ENCODE data around the gene GARS1.
"Not testable (repeated sequence)": the region's sequence is repeated elsewhere in the genome, so short reads cannot be mapped to it uniquely, and the experiment has no call there.

Gene GARS1

GRCh38 chr7:30594540-30595435 lies at the start of gene GARS1:
Gene GARS1, plus strand, starts transcription at chr7:30594878. Its CDS starts 44 bp downstream, at chr7:30594922.
- peak; percentile 79 for DNase-seq (ENCODE audit: low read depth)

- DNase-seq (ENCODE audit: low read depth), result peak; percentile 26
Measured at GRCh38 chr7:30545791-30546555, 48.7 kb upstream of the GARS1 start.

GRCh38 chr7:30546596-30546995 lies 48.1 kb upstream of the GARS1 start:
- no peak for DNase-seq (ENCODE audit: low read depth)

- DNase-seq (ENCODE audit: low read depth), result peak; percentile 49
Measured at GRCh38 chr7:30548845-30549244, 45.8 kb upstream of the GARS1 start.

- DNase-seq (ENCODE audit: low read depth), result no peak
Measured at GRCh38 chr7:30549931-30550493, 44.7 kb upstream of the GARS1 start.

GRCh38 chr7:30552330-30552729 lies 42.3 kb upstream of the GARS1 start:
- no peak for DNase-seq (ENCODE audit: low read depth)

GRCh38 chr7:30553141-30553540 lies 41.5 kb upstream of the GARS1 start:
- no peak for DNase-seq (ENCODE audit: low read depth)

GRCh38 chr7:30553546-30553945 lies 41.1 kb upstream of the GARS1 start:
- DNase-seq (ENCODE audit: low read depth), result no peak

GRCh38 chr7:30555525-30555924 lies 39.2 kb upstream of the GARS1 start:
- no peak for DNase-seq (ENCODE audit: low read depth)

- DNase-seq (ENCODE audit: low read depth), result no peak
Measured at GRCh38 chr7:30556840-30557239, 37.8 kb upstream of the GARS1 start.

GRCh38 chr7:30557245-30557644 lies 37.4 kb upstream of the GARS1 start:
- DNase-seq (ENCODE audit: low read depth), result no peak

GRCh38 chr7:30559611-30560010 lies 35.1 kb upstream of the GARS1 start:
- no peak for DNase-seq (ENCODE audit: low read depth)

GRCh38 chr7:30561389-30561788 lies 33.3 kb upstream of the GARS1 start:
- DNase-seq (ENCODE audit: low read depth), result no peak

- no peak for DNase-seq (ENCODE audit: low read depth)
Measured at GRCh38 chr7:30562498-30562897, 32.2 kb upstream of the GARS1 start.

GRCh38 chr7:30562909-30563308 lies 31.8 kb upstream of the GARS1 start:
- no peak for DNase-seq (ENCODE audit: low read depth)

- DNase-seq (ENCODE audit: low read depth), result no peak
Measured at GRCh38 chr7:30563326-30563942, 31.2 kb upstream of the GARS1 start.

- peak; percentile 74 for DNase-seq (ENCODE audit: low read depth)
Measured at GRCh38 chr7:30564243-30564892, 30.3 kb upstream of the GARS1 start.

- no peak for DNase-seq (ENCODE audit: low read depth)
Measured at GRCh38 chr7:30566596-30566995, 28.1 kb upstream of the GARS1 start.

- DNase-seq (ENCODE audit: low read depth), result no peak
Measured at GRCh38 chr7:30567081-30567480, 27.6 kb upstream of the GARS1 start.

- not testable (repeated sequence) for DNase-seq (ENCODE audit: low read depth)
Measured at GRCh38 chr7:30570238-30570637, 24.4 kb upstream of the GARS1 start.

- no peak for DNase-seq (ENCODE audit: low read depth)
Measured at GRCh38 chr7:30572212-30572841, 22.4 kb upstream of the GARS1 start.

Data from fibroblast of the conjunctiva (primary cell).